SK-N-MC (cell line): ENCODE results near the gene KCNT1.

Source experiments
- DNase-seq: peaks from one replicate; pipeline ENCODE4 v3.0.0-alpha.2; 2011; ENCODE audit warnings: low read depth, low spot score
- H3K27ac ChIP-seq: fragments of 200-600 bp; sonication (generic); 2 replicates; pipeline ENCODE4 v1.5.1; 2016; ENCODE audit warnings: mixed run types
- H3K36me3 ChIP-seq: fragments of 200-600 bp; sonication (generic); 2 replicates; pipeline ENCODE4 v1.6.1; 2017; ENCODE audit warnings: antibody characterized with exemption, low read length, mixed read lengths; ENCODE audit not compliant: insufficient read depth
- H3K4me3 ChIP-seq: fragments of 200-600 bp; sonication (generic); 2 replicates; pipeline ENCODE4 v1.5.1; 2016
- H3K9ac ChIP-seq: fragments of 200-600 bp; sonication (generic); 2 replicates; pipeline ENCODE4 v1.8.0; 2017; ENCODE audit warnings: mixed run types, mixed read lengths; ENCODE audit not compliant: insufficient read length
- H3K9me3 ChIP-seq: fragments of 200-600 bp; sonication (generic); 2 replicates; pipeline ENCODE4 v1.6.1; 2017; ENCODE audit warnings: low read depth, mild to moderate bottlenecking, antibody characterized with exemption, low read length, moderate library complexity, mixed read lengths
- EZH2 ChIP-seq: fragments of 200-600 bp; sonication (generic); IDR thresholded peaks from one replicate; pipeline ENCODE4 v1.6.1; 2017; ENCODE audit warnings: antibody characterized with exemption
- FOXP2 ChIP-seq: optimal IDR thresholded peaks from 2 replicates; pipeline ENCODE3; 2011; ENCODE audit warnings: mild to moderate bottlenecking, moderate library complexity; ENCODE audit not compliant: insufficient read depth; ENCODE audit errors: extremely low read length, control extremely low read depth
- POLR2AphosphoS5 ChIP-seq: IDR thresholded peaks from 2 replicates; pipeline ENCODE4 v1.6.1; 2012; ENCODE audit warnings: mild to moderate bottlenecking, low read depth, low read length, borderline replicate concordance

The KCNT1 gene

GRCh38 chr9:135693771-135694170 lies 8.2 kb upstream of the KCNT1 start:
- Histone ChIP-seq H3K27ac (no peak overlapping the region), H3K4me3 (no peak overlapping the region), H3K9ac (no peak overlapping the region), H3K36me3 (no peaks in the 10 kb centered on the region), H3K9me3 (no peaks in the 10 kb centered on the region)
- DNase-seq = no peak
- TF ChIP-seq FOXP2 (no peak), POLR2AphosphoS5 (no peak), EZH2 (no peak)

- H3K36me3 ChIP-seq = no peaks in the 10 kb centered on the region
- no peak overlapping the region for H3K27ac ChIP-seq
- H3K9me3 ChIP-seq = no peaks in the 10 kb centered on the region
- DNase-seq = no peak
- TF ChIP-seq EZH2 (no peak), POLR2AphosphoS5 (no peak)
- H3K9ac ChIP-seq = no peak overlapping the region
- H3K4me3 ChIP-seq = no peak overlapping the region
Observed at GRCh38 chr9:135694414-135694813, 7.6 kb upstream of the KCNT1 start.

- Histone ChIP-seq H3K36me3 (no peaks in the 10 kb centered on the region), H3K9me3 (no peaks in the 10 kb centered on the region), H3K27ac (no peak overlapping the region), H3K9ac (no peak overlapping the region), H3K4me3 (no peak overlapping the region)
- no peak for TF ChIP-seq FOXP2
- TF ChIP-seq POLR2AphosphoS5 = no peak
- TF ChIP-seq EZH2 = no peak
- no peak for DNase-seq
Observed at GRCh38 chr9:135695036-135695435, 6.9 kb upstream of the KCNT1 start.

DNA sequence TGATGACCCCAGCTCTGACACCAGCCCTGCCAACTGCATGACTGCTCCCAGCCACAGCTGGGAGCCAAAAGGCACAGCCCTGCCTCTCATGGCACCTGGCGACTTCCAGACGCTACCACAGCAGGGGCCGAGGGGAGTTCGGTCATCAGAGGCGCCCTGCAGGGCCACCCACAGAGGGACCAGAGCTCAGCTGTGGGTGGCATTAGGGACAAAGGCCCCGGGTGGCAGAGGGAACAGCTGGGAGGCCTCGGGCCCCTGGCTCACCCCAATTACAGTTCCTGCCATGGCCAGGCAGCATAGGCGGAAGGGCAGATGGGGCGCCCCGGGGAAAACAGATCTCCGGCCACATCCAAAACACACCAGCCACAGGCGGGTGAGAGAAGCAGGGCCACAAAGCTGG lies 6.3 kb upstream of the KCNT1 start:
- Histone ChIP-seq H3K4me3 (no peak overlapping the region), H3K36me3 (no peaks in the 10 kb centered on the region), H3K27ac (no peak overlapping the region), H3K9ac (no peak overlapping the region), H3K9me3 (no peaks in the 10 kb centered on the region)
- no peak for DNase-seq
- TF ChIP-seq FOXP2 = no peak
- no peak for TF ChIP-seq POLR2AphosphoS5
- TF ChIP-seq EZH2 = no peak

- no peak overlapping the region for H3K9ac ChIP-seq
- no peak overlapping the region for H3K4me3 ChIP-seq
- TF ChIP-seq FOXP2 (no peak), EZH2 (no peak), POLR2AphosphoS5 (no peak)
- H3K9me3 ChIP-seq = no peaks in the 10 kb centered on the region
- H3K36me3 ChIP-seq = no peaks in the 10 kb centered on the region
- DNase-seq = no peak
- no peak overlapping the region for H3K27ac ChIP-seq
Observed at GRCh38 chr9:135696446-135696845, 5.5 kb upstream of the KCNT1 start.

DNA sequence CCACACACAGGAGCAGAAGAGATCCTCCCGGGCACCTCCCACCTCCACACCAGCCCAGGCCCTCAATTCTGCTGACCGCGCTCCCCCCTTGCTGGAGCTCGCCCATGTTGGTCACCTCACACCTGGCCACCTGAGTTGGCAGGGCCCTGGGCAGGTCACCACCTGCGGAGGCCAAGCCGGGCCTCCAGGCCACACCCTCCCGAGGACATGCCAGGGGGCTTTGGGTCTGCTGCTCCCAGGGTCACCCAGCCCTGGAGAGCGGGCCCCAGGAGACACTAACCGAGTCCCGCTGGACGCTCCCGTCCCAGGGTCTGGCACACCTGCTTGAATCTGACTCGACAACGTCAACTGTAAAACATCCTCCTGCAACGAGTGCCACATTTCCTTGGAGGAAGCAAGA lies 4.8 kb upstream of the KCNT1 start:
- H3K27ac ChIP-seq = no peak overlapping the region
- DNase-seq = no peak
- no peak overlapping the region for H3K4me3 ChIP-seq
- H3K9me3 ChIP-seq = no peaks in the 10 kb centered on the region
- TF ChIP-seq EZH2 (no peak), POLR2AphosphoS5 (no peak), FOXP2 (no peak)
- no peak overlapping the region for H3K9ac ChIP-seq
- no peaks in the 10 kb centered on the region for H3K36me3 ChIP-seq

- DNase-seq = no peak
- Histone ChIP-seq H3K9me3 (no peaks in the 10 kb centered on the region), H3K27ac (no peak overlapping the region), H3K4me3 (no peak overlapping the region), H3K36me3 (no peaks in the 10 kb centered on the region), H3K9ac (no peak overlapping the region)
- no peak for TF ChIP-seq EZH2
- no peak for TF ChIP-seq POLR2AphosphoS5
- no peak for TF ChIP-seq FOXP2
Observed at GRCh38 chr9:135698236-135698635, 3.7 kb upstream of the KCNT1 start.

DNA sequence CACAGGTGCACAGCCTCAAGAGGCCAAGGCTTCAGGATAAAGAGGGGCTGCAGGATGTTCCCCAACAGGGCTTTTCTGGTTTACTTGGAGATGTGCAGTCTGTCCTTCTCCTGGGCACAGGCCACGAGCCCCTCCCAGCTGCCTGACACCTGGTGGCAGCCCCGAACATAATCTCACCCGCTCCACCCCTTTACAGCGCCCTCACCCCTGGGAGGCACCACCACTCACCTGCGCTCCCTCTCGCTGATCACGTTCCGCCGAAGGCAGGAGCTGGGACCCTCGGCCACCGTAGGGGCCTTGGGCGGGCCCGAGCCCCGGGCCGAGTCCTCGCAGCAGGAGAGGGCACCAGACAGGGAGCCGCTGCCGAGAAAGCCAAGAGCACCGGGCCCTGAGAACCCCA lies 3.2 kb upstream of the KCNT1 start:
- Histone ChIP-seq H3K27ac (no peak overlapping the region), H3K36me3 (no peaks in the 10 kb centered on the region), H3K9me3 (no peaks in the 10 kb centered on the region), H3K4me3 (no peak overlapping the region), H3K9ac (no peak overlapping the region)
- DNase-seq = no peak
- no peak for TF ChIP-seq FOXP2
- no peak for TF ChIP-seq EZH2
- no peak for TF ChIP-seq POLR2AphosphoS5

DNA sequence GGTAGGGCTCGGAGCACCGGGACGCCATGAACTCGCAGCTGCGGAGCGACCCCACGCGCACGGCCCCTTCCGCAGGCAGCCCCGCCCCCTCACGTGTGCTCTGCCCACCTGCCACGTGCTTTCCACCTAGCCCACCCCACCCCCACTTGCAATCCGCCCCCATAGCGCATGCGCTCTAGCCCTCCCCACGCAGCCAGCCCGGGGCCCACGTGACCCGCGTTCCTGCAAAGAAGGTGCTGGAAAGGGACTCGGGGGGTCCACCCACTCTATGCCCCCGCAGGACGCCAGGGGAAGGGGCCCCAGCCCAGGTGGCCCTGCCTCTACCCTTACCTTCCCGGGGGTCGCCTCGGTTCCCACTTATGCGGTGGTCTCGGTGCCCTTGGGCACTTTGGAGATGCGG lies 2.5 kb upstream of the KCNT1 start, which contains the start of gene SOHLH1:
Gene SOHLH1 (minus strand): TSS at position 42 of the 400 bp plus-strand sequence. CDS start 14 bp downstream, at position 28.
- H3K4me3 ChIP-seq = no peak within 1 kb of the TSS
- H3K9ac ChIP-seq = no peak within 1 kb of the TSS
- H3K36me3 ChIP-seq = no peaks in the 10 kb centered on the region
- no peak within 1 kb of the TSS for H3K27ac ChIP-seq
- H3K9me3 ChIP-seq = no peaks in the 10 kb centered on the region
- TF ChIP-seq EZH2 (no peak), POLR2AphosphoS5 (no peak), FOXP2 (no peak)
- no peak for DNase-seq
